Upper lobe of left lung (tissue), 4 donors: ENCODE data around the gene EYA2.

Experiments used
- EP300 ChIP-seq, 4 donors: sonication (generic); formaldehyde crosslinking; IDR thresholded peaks; one replicate each; pipeline ENCODE4 v1.5.1; 2017; ENCODE audit warnings: antibody characterized with exemption in 4 of 4, control low read depth in 2 of 4
- POLR2A ChIP-seq, 4 donors: fragments of 450-650 bp; IDR thresholded peaks; one replicate each; pipeline ENCODE4 v1.5.1; 2016 to 2017; ENCODE audit warnings: antibody characterized with exemption in 4 of 4, mild to moderate bottlenecking in 2 of 4
- POLR2AphosphoS5 ChIP-seq, 2 donors: sonication (generic); formaldehyde crosslinking; IDR thresholded peaks; one replicate each; pipeline ENCODE4 v1.5.1; 2017; ENCODE audit warnings: antibody characterized with exemption in 2 of 2
- TF ChIP-seq, protein P1 (sequence below), 6 experiments: fragments of 450-650 bp in 4 of 6; fragments of 200-600 bp in 2 of 6; sonication (generic) in 2 of 6; IDR thresholded peaks; one replicate each; pipeline ENCODE4 v1.5.1; 2016 to 2019; ENCODE audit warnings: antibody characterized with exemption in 6 of 6

DNA sequence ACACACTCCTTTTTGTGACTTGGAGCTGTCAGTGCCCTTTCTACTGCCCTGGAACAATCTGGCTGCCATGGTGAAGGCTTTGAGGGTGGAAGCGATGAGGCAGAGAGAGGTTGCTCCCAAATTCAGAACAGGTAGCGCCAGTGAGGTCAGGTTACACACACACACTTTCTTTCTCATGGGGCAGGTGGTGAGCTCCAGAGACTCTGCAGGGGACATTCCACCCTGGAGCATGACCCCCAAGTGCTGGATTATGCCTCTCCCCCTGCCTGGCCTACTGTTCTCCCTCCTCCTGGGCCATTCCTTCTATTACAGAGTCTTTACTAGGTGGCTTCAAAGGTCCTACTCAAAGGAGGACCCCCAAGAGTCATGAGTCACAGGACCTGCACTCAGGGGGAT lies 98.0 kb downstream of the EYA2 start:
- TF ChIP-seq POLR2A (IDR thresholded peaks at IDR 0.05) = no peak
- TF ChIP-seq, protein P1, sequence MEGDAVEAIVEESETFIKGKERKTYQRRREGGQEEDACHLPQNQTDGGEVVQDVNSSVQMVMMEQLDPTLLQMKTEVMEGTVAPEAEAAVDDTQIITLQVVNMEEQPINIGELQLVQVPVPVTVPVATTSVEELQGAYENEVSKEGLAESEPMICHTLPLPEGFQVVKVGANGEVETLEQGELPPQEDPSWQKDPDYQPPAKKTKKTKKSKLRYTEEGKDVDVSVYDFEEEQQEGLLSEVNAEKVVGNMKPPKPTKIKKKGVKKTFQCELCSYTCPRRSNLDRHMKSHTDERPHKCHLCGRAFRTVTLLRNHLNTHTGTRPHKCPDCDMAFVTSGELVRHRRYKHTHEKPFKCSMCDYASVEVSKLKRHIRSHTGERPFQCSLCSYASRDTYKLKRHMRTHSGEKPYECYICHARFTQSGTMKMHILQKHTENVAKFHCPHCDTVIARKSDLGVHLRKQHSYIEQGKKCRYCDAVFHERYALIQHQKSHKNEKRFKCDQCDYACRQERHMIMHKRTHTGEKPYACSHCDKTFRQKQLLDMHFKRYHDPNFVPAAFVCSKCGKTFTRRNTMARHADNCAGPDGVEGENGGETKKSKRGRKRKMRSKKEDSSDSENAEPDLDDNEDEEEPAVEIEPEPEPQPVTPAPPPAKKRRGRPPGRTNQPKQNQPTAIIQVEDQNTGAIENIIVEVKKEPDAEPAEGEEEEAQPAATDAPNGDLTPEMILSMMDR (IDR thresholded peaks at IDR 0.05) = no peak
- TF ChIP-seq EP300 (IDR thresholded peaks at IDR 0.05) = no peak
- TF ChIP-seq POLR2AphosphoS5 (IDR thresholded peaks at IDR 0.05) = no peak
